ENCODE measurements around the gene PPP2R2C. TPM values are rescaled to one million over a fixed set of nuclear protein-coding genes. Genes with fewer than 3 reads are reported as not detected.

The PPP2R2C gene
- total and polyA plus RNA-seq, 2 of the 4 experiments (the other 2 are of a cell fraction), result 0.03 TPM; not detected in 1

- Histone ChIP-seq H2AFZ (replicated peaks; ENCODE audit: low read length, poor library complexity) (no peak overlapping the region), H3K4ac (ENCODE audit: low read depth, low read length) (no peak overlapping the region), H3K4me3 (ENCODE audit: insufficient read depth, low read depth, low read length) (no peak overlapping the region), H3K23ac (ENCODE audit: low read depth, low read length) (no peak overlapping the region), H3K79me1 (ENCODE audit: low read depth in 1 of 2, low read length in 2 of 2) (no peaks in the 10 kb centered on the region), H2BK20ac (ENCODE audit: low read depth, low read length) (no peak overlapping the region), H3K9me3 (ENCODE audit: control insufficient read depth, insufficient read depth, low read length) (peaks cover 3% of the 10 kb centered on the region), H3K9me1 (ENCODE audit: insufficient read depth, low read length) (no peaks in the 10 kb centered on the region), H3K14ac (replicated peaks; ENCODE audit: low read depth, low read length) (no peak overlapping the region), H3K4me1 (ENCODE audit: control insufficient read depth, insufficient read depth, low read length) (no peaks in the 10 kb centered on the region), H3K27me3 (ENCODE audit: control insufficient read depth, insufficient read depth, low read length) (peaks cover 27% of the 10 kb centered on the region), H3K36me3 (ENCODE audit: control insufficient read depth, insufficient read depth, low read length) (no peaks in the 10 kb centered on the region), H3K18ac (ENCODE audit: low read depth, low read length) (no peak overlapping the region), H2AK5ac (ENCODE audit: low read depth, low read length) (no peak overlapping the region), H3K9ac (ENCODE audit: low read depth, low read length) (no peak overlapping the region), H2AK9ac (replicated peaks; ENCODE audit: low read depth, low read length, poor library complexity) (no peak overlapping the region), H3K27ac (ENCODE audit: insufficient read depth, low read length) (no peak overlapping the region), H4K91ac (ENCODE audit: insufficient read depth, low read depth, low read length) (no peak overlapping the region), H2BK15ac (ENCODE audit: low read depth, low read length) (no peak overlapping the region), H4K8ac (ENCODE audit: low read depth in 2 of 2, low read length in 2 of 2) (no peak overlapping the region), H4K20me1 (ENCODE audit: insufficient read depth, low read length) (no peaks in the 10 kb centered on the region), H4K5ac (ENCODE audit: low read depth, low read length) (no peak overlapping the region), H3K56ac (ENCODE audit: extremely low read depth, insufficient read depth, low read length) (no peak overlapping the region), H2BK5ac (ENCODE audit: low read depth, low read length, poor library complexity, severe bottlenecking) (no peak overlapping the region), H2BK120ac (ENCODE audit: low read depth, low read length) (no peak overlapping the region), H3K4me2 (ENCODE audit: low read depth, low read length) (no peak overlapping the region)
- BruUV-seq (replicated peaks), result no TSS peak
- ATAC-seq (ENCODE audit: low read depth) (no peak), DNase-seq (no peak)
- TF ChIP-seq RCOR1 (IDR thresholded peaks at IDR 0.05; ENCODE audit: insufficient replicate concordance, low read length) (no peak), MXI1 (IDR thresholded peaks at IDR 0.05; ENCODE audit: borderline replicate concordance, low read depth, low read length) (no peak), FOS (IDR thresholded peaks at IDR 0.05; ENCODE audit: low read depth, low read length) (no peak), CTCF (conservative IDR thresholded peaks at IDR 0.05; ENCODE audit: low read depth, low read length) (no peak)
- WGBS, 2 experiments (ENCODE audit: extremely low coverage in 2 of 2, insufficient read length in 1 of 2), result no CpG with 5 or more reads among the region's 15 CpGs
- intact Hi-C loops (cut with micrococcal nuclease), result no loop called here
- ChIA-PET POLR2A (ENCODE audit: unreplicated experiment) (interaction anchor here (0.6 kb wide), 1 partner anchor 80 kb away, joined by 3 read pairs; no protein-coding TSS in a partner anchor), CTCF (interaction anchor here (0.6 to 3.1 kb wide), 4 partner anchors 60 to 74 kb away, joined by 3 to 20 read pairs (median 5); no protein-coding TSS in a partner anchor)
- in situ Hi-C loops (cut with MboI; ENCODE audit: low sequenced_read_pairs), result loop anchor here (10.0 kb wide), 1 partner anchor 330 kb away; no protein-coding TSS in a partner anchor
- dilution Hi-C loops (cut with HindIII; ENCODE audit: low sequenced_read_pairs, unreplicated experiment), result no loop called here
Observed at GRCh38 chr4:6324461-6324998, 147.9 kb downstream of the PPP2R2C start.

Data from IMR-90 (cell line).